Neural cell (in vitro differentiated cells): ENCODE results near the gene SELENOO.

Experiments
- CTCF ChIP-seq: fragments of 450-650 bp; IDR thresholded peaks from 2 replicates; pipeline ENCODE4 v1.5.1; 2014; ENCODE audit warnings: antibody characterized with exemption, mild to moderate bottlenecking, moderate library complexity; ENCODE audit not compliant: poor library complexity, severe bottlenecking
- EP300 ChIP-seq: fragments of 450-650 bp; conservative IDR thresholded peaks from 2 replicates; pipeline ENCODE4 v1.6.1; 2014; ENCODE audit warnings: antibody characterized with exemption, mild to moderate bottlenecking, moderate library complexity; ENCODE audit not compliant: poor library complexity, severe bottlenecking
- EZH2 ChIP-seq: fragments of 200-600, 300-800 bp; shearing (Covaris generic), sonication (generic); IDR thresholded peaks from 2 replicates; pipeline ENCODE4 v1.6.1; 2014; ENCODE audit warnings: antibody characterized with exemption, low read length, borderline replicate concordance, mild to moderate bottlenecking; ENCODE audit not compliant: insufficient read depth, poor library complexity, severe bottlenecking
- MXI1 ChIP-seq: fragments of 450-650 bp; conservative IDR thresholded peaks from 2 replicates; pipeline ENCODE4 v1.6.1; 2014; ENCODE audit warnings: antibody characterized with exemption, mild to moderate bottlenecking; ENCODE audit not compliant: poor library complexity, severe bottlenecking
- POLR2AphosphoS5 ChIP-seq: IDR thresholded peaks from 2 replicates; pipeline ENCODE4 v1.6.1; 2012

- TF ChIP-seq CTCF (no peak), EZH2 (no peak), EP300 (no peak), MXI1 (no peak), POLR2AphosphoS5 (no peak)
These were observed 64.3 kb downstream of the SELENOO start for GRCh38 chr22:50264946-50265669.
